Esophagus muscularis mucosa (tissue), 3 donors: ENCODE data around the gene PLGRKT.

Experiments used
- CTCF ChIP-seq, 3 experiments: fragments of 200-600 bp in 2 of 3; fragments of 450-650 bp in 1 of 3; sonication (generic) in 2 of 3; IDR thresholded peaks; one replicate each; pipeline ENCODE4 v1.5.1; 2017 to 2019; ENCODE audit warnings: antibody characterized with exemption in 3 of 3, mild to moderate bottlenecking in 2 of 3, moderate library complexity in 1 of 3
- EP300 ChIP-seq: sonication (generic); formaldehyde crosslinking; IDR thresholded peaks from one replicate; pipeline ENCODE4 v1.6.1; 2017; ENCODE audit warnings: antibody characterized with exemption

- TF ChIP-seq EP300, result no peak
- TF ChIP-seq CTCF (IDR thresholded peaks at IDR 0.05), result no peak
Observed at GRCh38 chr9:5466005-5466404, 28.3 kb upstream of the PLGRKT start.
